A549 treated with DMSO at 1 μM for 4 hours (cell line): ENCODE results near the gene SLC4A9. TPM values are rescaled to one million over a fixed set of nuclear protein-coding genes. Genes with fewer than 3 reads are reported as not detected.

Source experiments
- total RNA-seq: library from RNA; stranded (reverse); fragments of 200-300 nt; extraction: Qiagen RNA extraction; gene quantifications from 5 replicates; pipeline ENCODE4 v1.2.3, GENCODE V29; 2022; ENCODE audit warnings: low read depth

The SLC4A9 gene, protein sequence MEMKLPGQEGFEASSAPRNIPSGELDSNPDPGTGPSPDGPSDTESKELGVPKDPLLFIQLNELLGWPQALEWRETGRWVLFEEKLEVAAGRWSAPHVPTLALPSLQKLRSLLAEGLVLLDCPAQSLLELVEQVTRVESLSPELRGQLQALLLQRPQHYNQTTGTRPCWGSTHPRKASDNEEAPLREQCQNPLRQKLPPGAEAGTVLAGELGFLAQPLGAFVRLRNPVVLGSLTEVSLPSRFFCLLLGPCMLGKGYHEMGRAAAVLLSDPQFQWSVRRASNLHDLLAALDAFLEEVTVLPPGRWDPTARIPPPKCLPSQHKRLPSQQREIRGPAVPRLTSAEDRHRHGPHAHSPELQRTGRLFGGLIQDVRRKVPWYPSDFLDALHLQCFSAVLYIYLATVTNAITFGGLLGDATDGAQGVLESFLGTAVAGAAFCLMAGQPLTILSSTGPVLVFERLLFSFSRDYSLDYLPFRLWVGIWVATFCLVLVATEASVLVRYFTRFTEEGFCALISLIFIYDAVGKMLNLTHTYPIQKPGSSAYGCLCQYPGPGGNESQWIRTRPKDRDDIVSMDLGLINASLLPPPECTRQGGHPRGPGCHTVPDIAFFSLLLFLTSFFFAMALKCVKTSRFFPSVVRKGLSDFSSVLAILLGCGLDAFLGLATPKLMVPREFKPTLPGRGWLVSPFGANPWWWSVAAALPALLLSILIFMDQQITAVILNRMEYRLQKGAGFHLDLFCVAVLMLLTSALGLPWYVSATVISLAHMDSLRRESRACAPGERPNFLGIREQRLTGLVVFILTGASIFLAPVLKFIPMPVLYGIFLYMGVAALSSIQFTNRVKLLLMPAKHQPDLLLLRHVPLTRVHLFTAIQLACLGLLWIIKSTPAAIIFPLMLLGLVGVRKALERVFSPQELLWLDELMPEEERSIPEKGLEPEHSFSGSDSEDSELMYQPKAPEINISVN
- not detected in 5 replicates for total RNA-seq

DNA sequence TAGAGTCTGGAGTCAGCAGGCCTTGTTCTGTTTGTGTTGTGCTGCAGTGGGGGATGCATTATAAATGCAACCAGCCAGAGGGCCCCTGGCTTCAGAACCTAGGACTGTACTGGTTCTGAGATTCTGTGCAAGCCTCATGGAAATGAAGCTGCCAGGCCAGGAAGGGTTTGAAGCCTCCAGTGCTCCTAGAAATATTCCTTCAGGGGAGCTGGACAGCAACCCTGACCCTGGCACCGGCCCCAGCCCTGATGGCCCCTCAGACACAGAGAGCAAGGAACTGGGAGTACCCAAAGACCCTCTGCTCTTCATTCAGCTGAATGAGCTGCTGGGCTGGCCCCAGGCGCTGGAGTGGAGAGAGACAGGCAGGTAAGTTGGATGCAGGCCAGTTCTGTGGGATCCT is at the start of gene SLC4A9:
SLC4A9 (plus strand) TSS at position 94 of the 400 bp plus-strand sequence; CDS start at position 137, 43 bp downstream.

DNA sequence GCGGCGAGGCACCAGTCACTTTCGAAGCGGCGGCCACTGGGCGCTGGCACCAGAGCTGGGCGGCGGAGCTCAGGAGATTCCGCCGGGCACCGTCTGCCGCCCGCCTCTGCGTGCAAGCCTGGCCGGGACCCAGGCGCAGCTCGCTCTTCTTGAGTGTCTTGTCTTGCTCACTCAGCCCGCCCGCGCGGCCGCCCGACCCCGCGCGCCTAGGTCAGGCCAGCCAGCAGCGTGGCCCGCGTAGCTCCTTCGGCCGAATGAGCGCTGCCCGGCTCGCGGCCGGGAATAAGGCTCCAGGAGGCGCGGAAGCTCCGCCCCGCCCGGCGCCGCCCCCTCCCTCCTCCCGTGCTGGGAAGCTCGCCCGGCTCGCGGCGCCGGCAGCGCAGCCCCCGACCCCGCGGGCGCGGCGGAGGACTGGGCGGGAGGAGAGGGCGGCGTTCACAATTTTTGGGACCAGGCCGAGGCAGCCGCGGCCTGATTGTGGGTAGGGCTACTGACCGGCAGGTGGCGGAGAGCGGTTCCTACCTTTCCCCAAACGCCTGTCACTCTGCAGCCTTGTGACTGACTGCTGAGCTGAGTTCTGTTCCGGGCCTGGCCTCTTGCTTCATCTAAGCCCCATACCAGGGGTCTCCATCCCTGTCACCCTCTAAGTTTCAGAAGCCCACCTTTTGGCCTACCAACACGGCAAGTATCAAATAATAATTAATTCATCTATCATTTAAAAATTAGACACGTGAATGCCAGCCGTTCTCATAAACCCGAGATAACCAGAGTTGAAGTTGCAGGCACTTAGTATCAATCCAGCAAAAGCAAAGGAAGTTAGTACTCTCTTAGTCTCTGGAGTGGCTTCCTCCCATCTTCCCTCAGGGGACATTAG is 13.4 kb upstream of the SLC4A9 start, which contains the start of gene HBEGF:
HBEGF (minus strand) TSS at position 256 of the 874 bp plus-strand sequence. CDS start 275 bp downstream, outside the sequence.

DNA sequence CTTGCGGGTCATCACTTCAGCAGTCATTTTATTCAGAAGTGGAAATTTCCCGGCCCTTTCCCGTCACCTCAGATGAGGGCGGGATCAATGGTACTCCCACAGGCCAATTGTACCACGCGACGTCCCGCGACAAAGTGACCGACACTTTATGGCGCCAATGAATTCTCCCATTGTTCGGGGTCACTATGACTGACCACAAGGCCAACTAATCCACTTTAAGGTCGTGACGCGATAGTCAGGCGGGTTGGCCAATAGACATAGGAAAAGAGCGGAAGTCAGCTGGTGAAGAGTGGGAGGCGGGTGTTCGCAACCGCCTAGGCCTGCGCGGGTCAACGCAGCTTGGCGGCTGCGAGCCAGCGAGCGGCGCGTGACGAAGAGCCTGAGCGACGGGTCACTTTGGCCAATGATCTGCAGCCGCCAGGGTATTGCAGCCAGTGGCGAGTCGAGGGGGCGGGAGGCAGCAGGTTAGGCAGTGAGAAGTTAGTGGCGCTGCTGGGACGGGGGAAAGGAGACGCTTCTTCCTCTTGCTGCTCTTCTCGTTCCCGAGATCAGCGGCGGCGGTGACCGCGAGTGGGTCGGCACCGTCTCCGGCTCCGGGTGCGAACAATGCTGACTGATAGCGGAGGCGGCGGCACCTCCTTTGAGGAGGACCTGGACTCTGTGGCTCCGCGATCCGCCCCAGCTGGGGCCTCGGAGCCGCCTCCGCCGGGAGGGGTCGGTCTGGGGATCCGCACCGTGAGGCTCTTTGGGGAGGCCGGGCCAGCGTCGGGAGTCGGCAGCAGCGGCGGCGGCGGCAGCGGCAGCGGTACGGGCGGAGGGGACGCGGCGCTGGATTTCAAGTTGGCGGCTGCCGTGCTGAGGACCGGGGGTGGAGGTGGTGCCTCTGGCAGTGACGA is 41.6 kb downstream of the SLC4A9 start, which contains the start of gene ANKHD1:
ANKHD1 (plus strand) TSS at position 472 of the 896 bp plus-strand sequence; CDS start at position 607, 135 bp downstream.

Other genes starting within 250 kb of the SLC4A9 start
- 4.0 to 7.6 TPM (median 6.1 TPM) in 5 replicates for gene PURA, start 246.1 kb upstream of the SLC4A9 start, total RNA-seq
- 0.92 to 1.2 TPM (median 1.2 TPM) in 5 replicates for gene IGIP, start 234.3 kb upstream of the SLC4A9 start, total RNA-seq
- gene CYSTM1, start 185.0 kb upstream of the SLC4A9 start, total RNA-seq = 143 to 272 TPM (median 158 TPM) in 5 replicates
- 90.6 to 107 TPM (median 92.9 TPM) in 5 replicates for gene PFDN1, start 57.1 kb upstream of the SLC4A9 start, total RNA-seq
- gene HBEGF, start 13.6 kb upstream of the SLC4A9 start, total RNA-seq = 6.8 to 10.4 TPM (median 8.0 TPM) in 5 replicates
- gene ANKHD1, start 41.6 kb downstream of the SLC4A9 start, total RNA-seq = 50.2 to 59.9 TPM (median 54.6 TPM) in 5 replicates
- gene EIF4EBP3, start 187.5 kb downstream of the SLC4A9 start, total RNA-seq = 2.1 to 2.9 TPM (median 2.6 TPM) in 5 replicates
- 39.3 to 50.7 TPM (median 47.3 TPM) in 5 replicates for gene SRA1, start 197.3 kb downstream of the SLC4A9 start, total RNA-seq
- gene APBB3, start 204.4 kb downstream of the SLC4A9 start, total RNA-seq = 3.9 to 7.5 TPM (median 7.1 TPM) in 5 replicates
- 78.4 to 87.3 TPM (median 80.6 TPM) in 5 replicates for gene SLC35A4, start 204.6 kb downstream of the SLC4A9 start, total RNA-seq